GM12864 (cell line): ENCODE results near the gene CPEB2.

Experiments used
- DNase-seq: peaks from one replicate; pipeline ENCODE4 v3.0.0-alpha.2; 2011; ENCODE audit warnings: low read depth
- H3K4me3 ChIP-seq: 2 replicates; pipeline ENCODE4 v1.5.1; 2011; ENCODE audit warnings: mild to moderate bottlenecking, low read depth, low read length, control low read depth
- CTCF ChIP-seq: IDR thresholded peaks from 2 replicates; pipeline ENCODE4 v1.5.1; 2011; ENCODE audit warnings: low read depth, mild to moderate bottlenecking, moderate library complexity, low read length, control low read depth, inconsistent platforms; ENCODE audit errors: missing control alignments

CPEB2 gene

GRCh38 chr4:14985161-14985560 is 17.1 kb upstream of the CPEB2 start:
- no peak for DNase-seq
- TF ChIP-seq CTCF = no peak
- H3K4me3 ChIP-seq = no peak overlapping the region

- no peak for DNase-seq
- H3K4me3 ChIP-seq = no peak overlapping the region
- TF ChIP-seq CTCF = no peak
Measured at GRCh38 chr4:14985843-14986242, 16.4 kb upstream of the CPEB2 start.

GRCh38 chr4:14987054-14987453 is 15.2 kb upstream of the CPEB2 start:
- H3K4me3 ChIP-seq = no peak overlapping the region
- no peak for TF ChIP-seq CTCF
- no peak for DNase-seq

GRCh38 chr4:14990484-14990883 is 11.8 kb upstream of the CPEB2 start:
- DNase-seq = no peak
- H3K4me3 ChIP-seq = no peak overlapping the region
- no peak for TF ChIP-seq CTCF

GRCh38 chr4:14994242-14994641 is 8.0 kb upstream of the CPEB2 start:
- no peak for DNase-seq
- H3K4me3 ChIP-seq = no peak overlapping the region
- TF ChIP-seq CTCF = no peak

DNA sequence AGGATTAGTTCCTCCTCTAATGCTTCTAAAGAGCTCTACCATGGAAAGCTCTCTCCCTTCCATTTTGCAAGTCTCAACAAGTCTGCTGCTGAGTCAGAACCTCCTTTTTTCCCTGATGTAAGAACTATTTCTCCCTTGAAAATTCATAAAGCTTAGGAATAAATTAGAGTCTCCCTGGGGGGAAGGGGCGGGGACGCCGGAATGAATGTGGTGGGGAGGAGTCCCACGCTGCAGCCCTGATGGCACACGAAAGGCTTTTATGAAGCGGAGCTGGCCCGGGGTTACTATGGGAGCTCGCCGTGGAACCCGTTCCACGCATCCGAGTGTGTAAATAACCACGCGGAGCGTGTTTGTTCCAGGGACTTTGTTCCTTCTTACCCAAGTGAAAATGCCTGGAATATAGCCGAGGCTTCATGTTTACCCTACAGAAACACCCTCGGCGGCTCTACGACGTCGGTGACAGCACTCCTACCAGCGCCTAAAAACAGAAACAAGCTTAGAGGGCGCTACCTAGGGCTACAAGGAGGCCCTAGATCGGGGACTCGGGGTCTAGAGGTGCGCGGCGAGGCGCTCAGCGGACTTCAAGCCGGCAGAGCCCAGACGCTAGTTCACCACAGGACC is 923 bp upstream of the CPEB2 start:
- peak overlapping the region; percentile 88 for H3K4me3 ChIP-seq
- no peak for TF ChIP-seq CTCF
- DNase-seq = peak; percentile 43

GRCh38 chr4:15002659-15003400 is 549 bp downstream of the CPEB2 start:
- DNase-seq = peak; percentile 70
- no peak for TF ChIP-seq CTCF
- peak overlapping the region; percentile 88 for H3K4me3 ChIP-seq
